ENCODE measurements around the gene SHPK.

The SHPK gene

GRCh38 chr17:3600529-3601205 is 35.4 kb downstream of the SHPK start:
- DNase-seq: no peak
- Histone ChIP-seq H3K27me3 (no peaks in the 10 kb centered on the region), H3K36me3 (no peaks in the 10 kb centered on the region), H3K4me1 (no peaks in the 10 kb centered on the region), H3K9me3 (no peaks in the 10 kb centered on the region), H3K4me3 (ENCODE audit: low read depth, low read length) (no peak overlapping the region)
- TF ChIP-seq CTCF (IDR thresholded peaks at IDR 0.05; ENCODE audit: low read depth, low read length): no peak

GRCh38 chr17:3598078-3598477 is 38.0 kb downstream of the SHPK start:
- H3K27me3 ChIP-seq: no peaks in the 10 kb centered on the region
- no peak for TF ChIP-seq CTCF (IDR thresholded peaks at IDR 0.05; ENCODE audit: low read depth, low read length)

GRCh38 chr17:3596804-3597464 is 39.1 kb downstream of the SHPK start:
- no peaks in the 10 kb centered on the region for H3K27me3 ChIP-seq
- DNase-seq: no peak
- H3K36me3 ChIP-seq: no peaks in the 10 kb centered on the region
- TF ChIP-seq CTCF (IDR thresholded peaks at IDR 0.05; ENCODE audit: low read depth, low read length): no peak
- no peaks in the 10 kb centered on the region for H3K9me3 ChIP-seq
- 0 out of 2 replicates have a peak, but pooled peaks cover 2% of the 10 kb centered on the region for H3K4me1 ChIP-seq
- no peak overlapping the region for H3K4me3 ChIP-seq (ENCODE audit: low read depth, low read length)

More at GRCh38 chr17:3598078-3598477, 38.0 kb downstream of the SHPK start:
- Histone ChIP-seq H3K36me3 (no peaks in the 10 kb centered on the region), H3K4me1 (0 out of 2 replicates have a peak, but pooled peaks cover 2% of the 10 kb centered on the region), H3K9me3 (no peaks in the 10 kb centered on the region), H3K4me3 (ENCODE audit: low read depth, low read length) (no peak overlapping the region)
- DNase-seq: no peak

- DNase-seq: no peak
- H3K36me3 ChIP-seq: no peaks in the 10 kb centered on the region
Observed at GRCh38 chr17:3594976-3595375, 41.1 kb downstream of the SHPK start.

GRCh38 chr17:3594051-3594800 is 41.8 kb downstream of the SHPK start:
- no peak overlapping the region for H3K4me3 ChIP-seq (ENCODE audit: low read depth, low read length)
- 0 out of 2 replicates have a peak, but pooled peaks cover 2% of the 10 kb centered on the region for H3K4me1 ChIP-seq
- no peaks in the 10 kb centered on the region for H3K27me3 ChIP-seq
- no peak for TF ChIP-seq CTCF (IDR thresholded peaks at IDR 0.05; ENCODE audit: low read depth, low read length)
- H3K9me3 ChIP-seq: no peaks in the 10 kb centered on the region
- H3K36me3 ChIP-seq: no peaks in the 10 kb centered on the region
- DNase-seq: peak; percentile 39

More at GRCh38 chr17:3594976-3595375, 41.1 kb downstream of the SHPK start:
- Histone ChIP-seq H3K9me3 (no peaks in the 10 kb centered on the region), H3K4me1 (0 out of 2 replicates have a peak, but pooled peaks cover 2% of the 10 kb centered on the region), H3K4me3 (ENCODE audit: low read depth, low read length) (no peak overlapping the region), H3K27me3 (no peaks in the 10 kb centered on the region)
- no peak for TF ChIP-seq CTCF (IDR thresholded peaks at IDR 0.05; ENCODE audit: low read depth, low read length)

Measured in BE2C (cell line).